HG03095 (cell line): ENCODE data around the gene CRTC2.
"Not testable (repeated sequence)": the region's sequence is repeated elsewhere in the genome, so short reads cannot be mapped to it uniquely, and the experiment has no call there.

ENCODE experiments used
- ATAC-seq: cut with Tn5 transposase; IDR thresholded peaks from one replicate; pipeline ENCODE4 v1.9.1; 2021; ENCODE audit warnings: moderate library complexity; ENCODE audit not compliant: unreplicated experiment

The CRTC2 gene

DNA sequence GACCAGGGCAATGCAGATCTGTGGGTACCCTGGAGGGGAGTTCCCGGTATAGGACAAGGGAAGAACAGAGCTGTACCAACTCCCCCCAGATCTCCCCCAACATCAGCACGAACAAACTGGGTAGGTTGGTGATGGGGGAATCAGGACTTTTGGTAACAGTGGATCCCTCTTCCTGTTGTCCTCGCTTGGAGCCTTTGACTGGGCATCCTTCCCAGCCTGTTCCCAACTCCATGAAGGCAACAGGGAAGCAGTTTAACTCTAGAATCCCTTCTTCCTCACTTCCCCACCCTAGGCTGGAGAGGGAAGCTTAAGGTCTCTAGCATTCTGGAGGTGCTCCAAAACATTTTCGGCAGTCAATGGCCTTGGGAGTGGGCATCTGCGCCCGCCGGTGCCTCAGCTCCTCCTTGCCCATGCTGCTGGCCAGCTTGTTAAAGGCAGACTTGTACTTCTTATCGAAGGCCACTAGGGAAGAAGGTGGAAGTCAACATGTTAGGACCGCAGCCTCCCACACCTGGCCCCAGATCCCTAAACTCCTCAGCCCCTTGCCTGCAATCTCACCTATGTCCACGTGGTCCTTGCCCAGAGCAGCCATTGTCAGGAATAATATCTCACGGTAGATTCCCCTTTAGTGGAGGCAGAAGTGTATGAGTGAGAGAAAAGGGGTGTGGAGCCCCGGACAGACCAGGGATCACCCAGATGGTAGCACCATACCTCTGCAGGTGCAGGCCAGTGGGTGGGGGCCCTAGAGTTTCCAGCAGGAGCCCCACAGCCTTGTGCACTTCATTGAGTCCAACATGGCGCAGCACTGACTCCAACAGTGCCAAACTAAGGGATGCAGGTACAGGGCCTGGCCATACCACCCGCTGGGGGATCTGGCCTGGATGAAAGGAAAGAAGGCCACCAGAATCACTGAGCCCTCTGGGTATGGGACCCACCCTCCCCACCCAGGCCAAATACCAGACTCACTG is 28.1 kb downstream of the CRTC2 start:
- ATAC-seq: no peak

DNA sequence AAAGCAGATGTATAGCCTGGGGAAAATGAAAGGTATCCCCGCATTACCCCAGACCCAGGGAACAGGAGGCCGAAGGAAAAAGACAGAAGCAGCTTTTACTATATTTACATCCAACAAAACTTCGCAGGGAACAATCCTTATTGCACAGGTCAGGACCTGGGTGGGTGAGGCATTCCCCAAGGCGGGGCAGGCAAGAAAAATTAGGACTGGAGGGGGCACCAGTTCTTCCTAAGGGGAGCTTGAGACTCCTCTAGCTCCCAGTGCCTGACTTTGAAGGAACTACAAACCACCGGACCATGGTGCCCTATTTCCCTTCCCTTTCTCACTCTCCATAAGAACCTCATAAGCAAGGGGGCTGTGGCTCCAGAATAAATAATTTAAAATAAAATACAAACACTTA is 29.0 kb downstream of the CRTC2 start:
- no peak for ATAC-seq

DNA sequence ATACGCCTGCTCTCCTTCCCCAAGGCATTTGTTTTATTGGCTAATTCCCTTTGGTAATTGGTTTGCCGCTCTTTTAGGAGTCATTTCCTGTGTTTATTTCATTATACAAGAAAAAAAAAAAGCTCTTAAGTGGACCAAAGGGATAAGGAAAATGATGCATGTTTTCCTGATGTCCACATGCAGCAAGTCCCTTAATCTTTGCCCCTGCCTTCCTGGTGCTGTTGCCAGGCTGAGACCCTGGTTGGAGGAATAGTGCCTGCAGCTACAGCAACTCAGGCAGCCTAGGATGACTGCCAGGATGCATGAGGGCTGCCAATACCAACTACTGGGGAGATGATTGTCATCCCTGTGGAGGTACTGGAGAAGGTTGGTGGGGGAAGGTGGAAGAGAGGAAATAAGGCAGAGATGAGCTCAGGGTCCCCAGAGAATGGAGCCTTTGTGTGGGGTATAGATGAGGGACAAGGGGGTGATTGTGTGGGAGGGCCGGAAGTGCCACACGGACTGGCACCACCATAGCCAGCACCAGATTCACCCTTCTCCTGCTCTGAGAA is 29.5 kb downstream of the CRTC2 start:
- ATAC-seq: no peak

DNA sequence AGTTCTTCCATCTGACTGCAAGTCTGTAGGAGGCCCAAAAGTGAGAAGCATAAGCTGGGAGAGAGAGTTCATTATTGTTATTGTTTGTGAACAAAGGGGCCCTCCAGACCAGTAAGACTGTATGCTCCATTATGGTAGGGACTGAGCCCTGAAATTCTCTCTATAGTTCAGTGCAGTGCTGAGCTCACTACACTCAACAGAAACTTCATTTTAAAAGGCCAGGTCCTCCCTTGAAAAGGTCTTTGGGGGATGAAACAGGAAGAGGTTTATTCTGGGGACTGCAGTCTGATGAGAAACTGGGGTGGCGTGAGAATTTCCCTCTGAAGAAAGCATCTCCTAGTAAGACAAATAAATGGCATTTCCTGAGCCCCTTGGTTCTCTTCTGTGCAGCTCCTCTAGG is 30.2 kb downstream of the CRTC2 start:
- ATAC-seq: no peak

DNA sequence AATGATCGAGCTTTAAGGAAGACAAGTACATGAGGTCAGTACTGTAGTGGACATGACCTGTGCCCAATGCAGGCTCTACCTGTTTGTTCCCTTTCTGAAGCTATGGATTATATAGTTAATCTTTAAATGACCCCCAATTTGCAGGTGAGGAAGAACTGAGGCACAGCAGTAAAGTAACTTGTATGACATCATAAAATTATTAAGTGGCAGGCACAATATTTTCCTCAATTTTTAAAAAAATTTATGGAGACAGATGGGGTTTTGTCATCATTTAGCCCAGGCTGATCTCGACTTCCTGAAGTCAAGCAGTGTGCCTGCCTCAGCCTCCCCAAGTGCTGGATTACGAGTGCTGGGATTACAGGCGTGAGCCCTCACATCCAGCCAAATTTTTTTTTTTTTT is 32.0 kb downstream of the CRTC2 start:
- no peak for ATAC-seq

DNA sequence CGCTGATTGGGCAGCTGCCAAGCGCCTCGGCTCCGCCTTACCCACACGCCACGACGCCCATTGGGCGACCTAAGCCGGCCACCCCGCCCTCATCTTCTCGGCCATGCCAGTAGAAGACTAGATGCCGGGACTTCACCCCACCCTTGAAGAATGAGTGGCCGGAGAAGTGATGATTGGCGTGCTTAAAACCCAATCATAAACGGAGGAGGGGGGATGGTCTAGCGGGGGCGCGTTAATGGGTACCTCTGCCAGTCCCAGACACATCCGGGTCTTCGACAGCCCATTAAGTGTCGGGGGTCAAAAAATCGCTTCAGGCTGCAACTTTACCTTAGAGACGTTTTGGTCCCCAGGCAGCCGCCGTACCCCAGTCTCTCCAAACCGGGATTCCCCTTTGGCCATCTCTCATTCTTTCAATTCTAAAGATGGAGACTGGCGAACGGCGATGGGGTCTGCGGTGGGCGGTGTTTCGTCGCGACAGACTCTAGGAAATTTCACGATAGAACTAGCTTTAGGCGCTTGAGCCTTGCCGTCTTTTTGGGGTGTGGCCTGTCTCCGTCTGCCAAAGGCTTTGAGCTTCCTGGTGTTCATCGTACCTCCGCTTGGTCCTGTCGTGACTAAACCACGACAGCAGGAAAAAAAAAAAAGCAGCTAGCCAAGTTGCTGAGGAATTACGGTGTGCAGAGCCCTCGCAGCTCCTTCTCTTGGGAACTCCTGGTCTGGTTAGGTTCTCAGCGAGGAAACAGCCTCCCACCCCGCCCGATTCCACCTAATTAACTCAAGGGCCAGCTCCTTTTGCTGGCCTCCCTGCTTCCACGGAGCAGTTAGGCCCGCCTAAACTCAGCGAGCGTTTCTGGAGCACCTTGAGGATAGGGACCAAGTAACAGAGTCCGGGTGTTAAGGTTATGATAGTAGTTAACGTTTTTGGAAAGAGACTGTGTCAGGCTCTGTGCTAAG is 35.2 kb downstream of the CRTC2 start, which contains the start of gene GATAD2B:
Gene GATAD2B, minus strand, starts transcription at position 1 of the 954 bp plus-strand sequence. CDS start 94,625 bp downstream, outside the sequence.
- peak; percentile 88 for ATAC-seq

DNA sequence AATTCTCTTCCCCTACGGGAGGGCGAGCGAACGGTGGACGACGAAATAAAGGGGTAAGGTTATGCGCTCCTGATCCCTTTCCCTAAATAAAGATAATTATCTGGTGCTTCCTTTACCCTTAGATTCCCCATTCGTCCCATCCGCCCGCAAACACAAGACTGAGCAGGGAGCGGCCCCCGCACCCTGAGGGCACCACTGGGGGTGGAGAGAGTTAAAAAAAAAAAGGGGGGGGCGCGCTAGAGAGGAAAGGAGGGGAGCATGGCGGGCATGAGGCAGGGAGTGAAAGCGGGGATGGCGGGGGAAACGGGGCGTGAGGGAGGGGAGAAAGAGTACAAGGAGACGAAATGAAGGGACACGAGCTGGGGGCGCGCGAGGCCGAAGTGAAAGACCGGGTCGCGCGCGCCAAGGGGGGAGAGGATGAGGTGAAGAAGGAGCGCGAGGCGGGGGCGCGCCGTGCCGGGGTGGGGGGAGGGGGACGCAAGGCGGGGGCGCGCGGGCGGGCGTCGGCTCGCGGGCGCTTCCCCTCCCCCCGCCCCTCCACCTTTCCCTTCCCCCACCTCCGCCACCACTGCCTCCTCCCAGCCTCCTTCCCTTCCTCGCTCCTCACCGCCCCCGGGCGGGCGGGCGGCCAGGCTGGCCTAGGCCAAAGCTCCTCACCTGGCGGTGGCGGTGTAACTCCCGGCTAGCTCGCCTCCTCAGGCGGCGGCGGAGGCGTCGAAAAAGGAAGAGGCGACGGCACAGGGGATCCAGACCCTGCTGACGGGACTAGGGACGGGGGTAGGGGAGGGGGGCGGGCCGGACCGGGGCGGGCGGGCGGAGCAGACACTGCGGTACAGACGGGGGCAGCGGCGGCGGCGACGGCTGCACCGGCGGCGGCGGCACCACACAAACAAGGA is 36.1 kb downstream of the CRTC2 start:
- ATAC-seq: peak; percentile 18

DNA sequence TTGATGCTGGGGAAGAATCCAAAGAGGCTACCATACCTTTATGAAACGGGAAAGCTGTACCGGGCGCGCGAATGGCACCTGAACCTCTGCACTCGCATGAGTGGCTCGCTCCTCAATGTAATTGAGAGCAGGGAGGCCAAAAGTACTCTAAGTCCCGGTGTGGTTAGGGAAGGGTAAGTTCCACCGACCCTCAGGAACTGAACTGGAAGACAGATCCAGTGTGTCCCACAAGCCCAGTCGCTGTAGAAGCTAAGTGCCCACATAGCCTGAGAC is 36.7 kb downstream of the CRTC2 start:
- ATAC-seq: no peak

DNA sequence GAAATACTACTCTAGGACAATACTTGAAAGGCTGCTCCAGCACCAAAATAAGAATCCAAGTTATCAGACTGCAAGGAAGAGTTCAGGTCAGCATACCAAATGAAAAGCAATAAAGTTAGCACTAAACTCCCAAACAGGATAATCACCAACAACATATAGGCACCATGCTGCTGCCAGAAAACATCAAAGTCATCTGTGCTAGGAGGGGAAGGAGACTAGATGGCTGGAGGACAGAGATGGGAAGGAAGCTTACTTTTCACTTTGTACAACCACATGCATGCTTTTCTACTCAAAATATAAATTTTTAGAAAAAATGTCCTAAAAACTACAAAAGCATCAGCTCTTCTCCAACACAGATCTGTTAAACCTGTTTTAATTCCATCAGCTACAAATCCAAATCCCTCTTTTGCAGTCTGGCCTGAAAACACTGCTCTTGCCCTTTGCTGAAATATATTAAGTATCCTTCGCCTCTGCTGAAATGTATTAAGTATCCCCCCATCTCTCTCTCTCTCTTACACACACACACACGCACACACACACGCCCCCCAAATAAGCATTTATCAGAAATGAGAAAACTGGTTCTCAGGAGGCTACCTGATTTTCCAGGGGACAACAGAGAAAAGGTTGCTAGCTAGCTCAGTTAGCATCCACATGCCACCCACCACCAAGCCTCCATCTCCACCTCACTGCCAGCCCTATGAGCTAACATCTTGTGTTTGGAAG is 37.2 kb downstream of the CRTC2 start:
- no peak for ATAC-seq

DNA sequence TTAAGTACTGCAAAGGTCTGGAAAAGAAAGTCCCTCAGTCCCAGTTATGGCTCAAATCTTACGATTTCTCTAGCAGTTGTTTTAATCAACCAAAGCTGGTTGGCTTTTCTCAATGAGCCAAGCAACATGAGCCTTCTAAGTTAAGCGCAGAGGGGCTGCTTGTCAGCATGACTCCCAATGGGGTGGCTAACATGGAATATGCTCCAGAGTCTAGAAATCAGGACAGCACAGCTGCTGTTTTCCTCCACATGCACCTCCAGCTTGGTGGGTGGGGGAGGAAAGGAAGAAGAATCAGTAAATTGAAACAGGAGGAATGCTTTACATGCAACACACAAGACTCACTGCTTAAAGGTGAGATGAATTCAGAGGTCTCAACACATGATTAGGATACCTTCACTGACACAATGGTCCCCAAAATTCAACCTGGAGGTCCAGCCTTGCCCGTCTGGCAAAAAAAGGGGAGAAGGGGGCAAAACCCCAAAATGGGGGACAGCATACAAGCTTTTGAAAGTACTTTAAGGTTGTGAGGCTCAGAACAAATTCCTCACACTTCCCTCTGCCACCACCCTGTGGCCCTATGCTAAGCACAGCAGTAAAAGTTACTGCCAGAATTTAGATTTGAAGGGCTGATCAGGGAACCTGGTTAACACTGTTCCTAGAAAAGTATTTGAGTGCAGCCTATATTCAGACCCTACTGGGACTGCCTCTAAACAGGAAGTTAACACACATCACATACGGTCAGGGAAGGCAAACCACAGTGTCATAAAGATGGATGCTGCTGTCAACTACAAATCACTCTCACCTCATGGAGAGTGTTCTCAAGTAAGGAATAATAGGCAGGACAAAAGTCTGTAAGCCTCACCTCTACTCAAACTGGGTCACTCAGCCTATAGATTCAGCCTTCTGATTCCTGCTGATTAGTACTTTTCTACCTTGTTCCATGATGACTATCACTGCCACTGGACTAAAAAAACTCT is 38.2 kb downstream of the CRTC2 start:
- ATAC-seq: no peak

DNA sequence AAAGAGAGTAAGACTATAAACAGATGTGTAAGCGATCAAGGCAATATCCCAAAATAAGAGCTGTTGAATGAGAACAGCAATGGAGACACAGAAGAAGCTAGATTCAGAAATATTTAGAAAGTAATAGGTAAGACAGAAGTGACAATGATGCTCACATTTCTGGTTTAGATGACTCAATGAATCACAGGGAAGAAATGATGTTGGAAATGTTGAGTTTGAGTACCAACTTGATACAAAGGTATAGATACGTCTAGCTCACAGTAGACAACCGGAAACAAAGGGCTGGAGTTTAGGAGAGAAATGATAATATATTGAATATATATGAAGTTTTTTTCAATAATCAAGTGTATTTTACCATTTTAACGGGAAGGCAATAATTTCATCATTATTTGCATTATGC is 42.1 kb downstream of the CRTC2 start:
- no peak for ATAC-seq

DNA sequence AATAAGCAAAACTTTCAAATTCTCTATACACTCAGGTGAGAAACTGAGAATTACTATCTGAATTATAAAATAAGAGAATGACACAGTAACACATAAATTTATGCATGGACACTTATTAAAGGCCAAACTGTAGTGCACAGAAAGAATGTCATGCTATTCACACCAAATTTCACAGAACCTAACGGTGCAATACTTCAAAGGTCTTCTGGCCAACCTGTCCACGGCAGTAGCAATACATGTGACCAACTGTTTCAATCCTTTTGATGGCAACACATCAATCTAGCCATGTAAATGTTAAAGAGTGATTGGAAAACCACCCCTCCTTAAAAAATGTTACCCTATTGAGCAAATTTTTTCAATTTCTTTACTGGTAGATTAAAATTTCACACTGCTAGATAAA is 46.1 kb downstream of the CRTC2 start:
- no peak for ATAC-seq

DNA sequence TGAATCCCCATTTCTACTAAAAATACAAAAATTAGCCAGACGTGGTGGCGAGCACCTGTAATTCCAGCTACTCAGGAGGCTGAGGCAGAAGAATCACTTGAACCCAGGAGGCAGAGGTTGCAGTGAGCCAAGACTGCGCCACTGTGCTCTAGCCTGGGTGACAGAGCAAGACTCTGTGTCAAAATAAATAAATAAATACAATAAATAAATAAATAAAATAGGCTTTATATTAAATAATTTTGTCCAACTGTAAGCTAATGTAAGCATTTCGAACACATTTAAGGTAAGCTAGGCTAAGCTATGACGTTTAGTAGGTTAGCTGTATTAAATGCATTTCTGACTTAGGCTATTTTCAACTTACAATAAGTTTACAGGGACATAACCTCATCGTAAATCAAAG is 47.9 kb downstream of the CRTC2 start:
- not testable (repeated sequence) for ATAC-seq

DNA sequence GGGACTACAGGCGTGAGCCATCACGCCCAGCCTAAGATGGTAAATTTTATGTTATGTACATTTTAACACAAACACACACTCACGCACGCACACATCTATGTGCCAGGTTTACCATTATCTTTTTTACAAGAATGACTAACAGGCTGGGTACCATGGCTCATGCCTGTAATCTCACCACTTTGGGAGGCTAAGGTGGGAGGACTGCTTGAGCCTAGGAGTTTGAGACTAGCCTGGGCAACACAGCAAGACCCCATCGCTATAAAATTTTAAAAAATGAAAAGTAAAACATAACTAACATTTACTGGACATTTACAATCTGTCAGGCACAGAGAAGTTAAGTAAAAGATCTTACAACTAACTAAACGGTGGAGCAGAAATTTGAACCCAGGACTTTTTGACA is 50.3 kb downstream of the CRTC2 start:
- no peak for ATAC-seq

DNA sequence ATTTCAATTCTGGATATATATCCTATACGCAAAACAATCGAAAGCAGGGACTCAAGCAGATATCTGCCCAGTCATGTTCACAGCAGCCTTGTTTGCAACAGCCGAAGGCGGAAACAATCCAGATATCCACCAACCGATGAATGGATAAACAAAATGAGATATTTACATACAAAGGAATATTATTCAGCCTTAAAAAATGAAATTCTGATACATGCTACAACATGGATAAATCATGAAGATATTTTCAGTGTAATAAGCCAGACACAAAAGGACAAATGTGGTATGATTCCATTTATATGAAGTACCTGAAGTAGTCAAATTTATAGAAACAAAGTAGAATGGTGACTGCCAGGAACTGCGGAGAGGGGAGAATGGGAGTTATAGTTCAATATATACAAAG is 51.3 kb downstream of the CRTC2 start:
- no peak for ATAC-seq

DNA sequence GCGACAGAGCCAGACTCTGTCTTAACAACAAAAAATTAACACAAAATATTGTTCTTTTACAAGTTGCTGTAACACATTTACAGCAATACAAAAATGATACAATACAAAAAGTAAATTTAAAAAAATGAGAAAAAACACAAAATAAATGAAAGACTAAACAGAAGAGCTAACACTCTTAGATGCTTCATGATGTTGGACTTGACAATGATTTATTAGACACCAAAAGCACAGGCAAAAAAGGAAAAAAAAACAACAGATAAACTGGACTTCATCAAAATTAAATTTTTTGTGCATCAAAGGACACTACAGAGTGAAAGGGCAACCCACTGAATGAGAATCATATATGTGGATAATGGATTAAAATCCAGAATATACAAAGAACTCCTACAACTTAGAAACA is 52.0 kb downstream of the CRTC2 start:
- ATAC-seq: no peak

DNA sequence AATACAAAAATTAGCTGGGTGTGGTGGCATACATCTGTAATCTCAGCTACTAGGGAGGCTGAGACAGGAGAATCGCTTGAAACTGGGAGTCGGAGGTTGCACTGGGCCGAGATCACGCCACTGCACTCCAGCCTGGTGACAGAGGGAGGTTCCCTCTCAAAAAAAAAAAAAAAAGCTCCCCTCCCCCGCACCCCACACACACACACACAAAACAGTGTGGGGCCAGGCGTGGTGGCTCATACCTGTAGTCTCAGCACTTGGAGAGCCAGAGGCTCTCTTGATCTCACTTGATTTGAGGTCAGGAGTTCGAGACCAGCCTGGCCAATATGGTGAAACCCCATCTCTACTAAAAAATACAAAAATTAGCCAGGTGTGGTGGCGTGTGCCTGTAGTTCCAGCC is 52.5 kb downstream of the CRTC2 start:
- ATAC-seq: not testable (repeated sequence)

DNA sequence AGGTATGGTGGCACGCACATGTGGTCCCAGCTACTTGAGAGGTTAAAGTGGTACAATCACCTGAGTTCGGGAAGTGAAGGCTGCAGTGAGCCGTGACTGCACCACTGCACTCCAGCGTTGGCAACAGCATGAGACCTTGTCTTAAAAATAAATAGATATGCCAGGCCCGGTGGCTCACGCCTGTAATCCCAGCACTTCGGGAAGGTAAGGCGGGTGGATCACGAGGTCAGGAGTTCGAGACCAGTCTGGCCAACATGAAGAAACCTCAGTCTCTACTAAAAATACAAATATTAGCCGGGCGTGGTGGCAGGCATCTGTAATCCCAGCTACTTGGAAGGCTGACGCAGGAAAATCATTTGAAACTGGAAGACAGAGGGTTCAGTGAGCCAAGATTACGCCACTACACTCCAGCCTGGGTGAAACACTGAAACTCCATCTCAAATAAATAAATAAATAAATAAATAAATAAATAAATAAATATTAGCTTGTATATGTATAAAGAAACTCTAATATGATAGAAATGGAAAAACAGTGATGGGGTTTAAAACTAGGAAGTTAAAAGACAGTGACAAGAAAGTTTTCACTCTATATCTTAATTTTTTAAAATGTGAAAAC is 54.5 kb downstream of the CRTC2 start:
- no peak for ATAC-seq
